HG03095 (cell line): Measurements from ENCODE around the gene SEZ6L2.
"Not testable (repeated sequence)": the region's sequence is repeated elsewhere in the genome, so short reads cannot be mapped to it uniquely, and the experiment has no call there.

Source experiments
- ATAC-seq: cut with Tn5 transposase; IDR thresholded peaks from one replicate; pipeline ENCODE4 v1.9.1; 2021; ENCODE audit warnings: moderate library complexity; ENCODE audit not compliant: unreplicated experiment

Gene SEZ6L2

GRCh38 chr16:29858149-29858849 lies 41.1 kb downstream of the SEZ6L2 start:
- ATAC-seq, result no peak

- no peak for ATAC-seq
Measured at GRCh38 chr16:29857133-29857760, 42.1 kb downstream of the SEZ6L2 start.

- ATAC-seq, result no peak
Measured at GRCh38 chr16:29854520-29855100, 44.7 kb downstream of the SEZ6L2 start.

- no peak for ATAC-seq
Measured at GRCh38 chr16:29852654-29853053, 46.7 kb downstream of the SEZ6L2 start.

GRCh38 chr16:29850998-29851397 lies 48.4 kb downstream of the SEZ6L2 start:
- no peak for ATAC-seq

- ATAC-seq, result no peak
Measured at GRCh38 chr16:29849505-29849904, 49.8 kb downstream of the SEZ6L2 start.

GRCh38 chr16:29848420-29849297 lies 50.7 kb downstream of the SEZ6L2 start:
- ATAC-seq, result peak; percentile 60

GRCh38 chr16:29845656-29846055 lies 53.7 kb downstream of the SEZ6L2 start:
- ATAC-seq, result no peak

GRCh38 chr16:29844575-29845331 lies 54.6 kb downstream of the SEZ6L2 start:
- ATAC-seq, result no peak

GRCh38 chr16:29843931-29844330 lies 55.4 kb downstream of the SEZ6L2 start:
- ATAC-seq, result no peak

- ATAC-seq, result no peak
Measured at GRCh38 chr16:29842732-29843346, 56.5 kb downstream of the SEZ6L2 start.

GRCh38 chr16:29841631-29842030 lies 57.7 kb downstream of the SEZ6L2 start:
- ATAC-seq, result no peak

GRCh38 chr16:29840240-29840639 lies 59.1 kb downstream of the SEZ6L2 start:
- no peak for ATAC-seq

- no peak for ATAC-seq
Measured at GRCh38 chr16:29839822-29840221, 59.5 kb downstream of the SEZ6L2 start.

- no peak for ATAC-seq
Measured at GRCh38 chr16:29837841-29838240, 61.5 kb downstream of the SEZ6L2 start.

GRCh38 chr16:29836623-29837022 lies 62.7 kb downstream of the SEZ6L2 start:
- ATAC-seq, result no peak

GRCh38 chr16:29835926-29836325 lies 63.4 kb downstream of the SEZ6L2 start:
- no peak for ATAC-seq

GRCh38 chr16:29834079-29834478 lies 65.3 kb downstream of the SEZ6L2 start:
- no peak for ATAC-seq

- ATAC-seq, result not testable (repeated sequence)
Measured at GRCh38 chr16:29833219-29833618, 66.1 kb downstream of the SEZ6L2 start.

GRCh38 chr16:29831490-29831889 lies 67.9 kb downstream of the SEZ6L2 start:
- ATAC-seq, result no peak
